Gastrocnemius medialis (tissue), 4 donors: ENCODE results near the gene LMO2. TPM values are rescaled to one million over a fixed set of nuclear protein-coding genes. Genes with fewer than 3 reads are reported as not detected.
A peak's percentile ranks its signal among the peaks of the same experiment; 100 is the strongest.

Experiments
- ATAC-seq, 2 donors: fragments of 150-250 bp; one replicate each; pipeline ENCODE4 v1.9.1; 2016
- DNase-seq, 2 donors: peaks; one replicate each; pipeline ENCODE4 v3.0.0-alpha.2; 2019
- H3K27ac ChIP-seq, 4 donors: fragments of 200-600 bp; sonication (generic); 1 replicate in 1 of 4; 2 replicates in 3 of 4; pipeline ENCODE4 v1.5.1; 2016 to 2018; ENCODE audit warnings: mild to moderate bottlenecking in 2 of 4, moderate library complexity in 1 of 4
- H3K27me3 ChIP-seq, 3 donors: fragments of 200-600 bp; sonication (generic) in 2 of 3; 1 replicate in 1 of 3; 2 replicates in 2 of 3; pipeline versions ENCODE4 v1.5.1 to v1.6.0; 2016 to 2019; ENCODE audit warnings: mild to moderate bottlenecking in 1 of 3, moderate library complexity in 1 of 3
- H3K36me3 ChIP-seq, 2 donors: fragments of 200-600 bp; sonication (generic) in 1 of 2; one replicate each; pipeline ENCODE4 v1.5.1; 2017 to 2018
- H3K4me1 ChIP-seq, 2 donors: fragments of 200-600 bp; sonication (generic) in 1 of 2; one replicate each; pipeline ENCODE4 v1.5.1; 2016 to 2017; ENCODE audit warnings: mild to moderate bottlenecking in 2 of 2
- H3K4me3 ChIP-seq, 4 donors: fragments of 200-600 bp; sonication (generic) in 3 of 4; 1 replicate in 1 of 4; 2 replicates in 3 of 4; pipeline ENCODE4 v1.5.1; 2016 to 2019; ENCODE audit warnings: mild to moderate bottlenecking in 2 of 4
- H3K9me3 ChIP-seq, 3 donors: fragments of 200-600 bp; sonication (generic) in 2 of 3; 1 replicate in 1 of 3; 2 replicates in 2 of 3; pipeline ENCODE4 v1.5.1; 2016 to 2019
- CTCF ChIP-seq, 5 experiments: fragments of 450-650 bp in 3 of 5; fragments of 200-600 bp in 2 of 5; sonication (generic) in 2 of 5; IDR thresholded peaks in 4 of 5; conservative IDR thresholded peaks in 1 of 5; 1 replicate in 4 of 5; 2 replicates in 1 of 5; pipeline ENCODE4 v1.5.1; 2016 to 2019; ENCODE audit warnings: antibody characterized with exemption in 5 of 5, mild to moderate bottlenecking in 3 of 5, moderate library complexity in 3 of 5
- POLR2A ChIP-seq, 2 donors: fragments of 450-650 bp; IDR thresholded peaks; one replicate each; pipeline ENCODE4 v1.6.1; 2017; ENCODE audit warnings: antibody characterized with exemption in 2 of 2, mild to moderate bottlenecking in 2 of 2, moderate library complexity in 2 of 2
- in situ Hi-C, 4 donors: fragments of 200-750 bp; cut with MboI; loops; one replicate each; pipeline versions ENCODE4 v1.15.0 to v1.8.0; 2017; ENCODE audit warnings: low sequenced_read_pairs in 4 of 4
- intact Hi-C: fragments of 100-400 bp; cut with DNase I; formaldehyde crosslinking; loops from one replicate; pipeline ENCODE4 v1.15.1; 2023; ENCODE audit warnings: low total_unique reads
- total RNA-seq, 4 donors: library from RNA; depleted of rRNA; stranded (reverse); fragments of >200 nt; gene quantifications; one replicate each; pipeline versions ENCODE4 v1.1.0 to v1.2.3, GENCODE V29; 2016

The LMO2 gene
- total RNA-seq, 4 donors from 2014 or later = 5.3 to 41.9 (median 19.2) TPM

DNA sequence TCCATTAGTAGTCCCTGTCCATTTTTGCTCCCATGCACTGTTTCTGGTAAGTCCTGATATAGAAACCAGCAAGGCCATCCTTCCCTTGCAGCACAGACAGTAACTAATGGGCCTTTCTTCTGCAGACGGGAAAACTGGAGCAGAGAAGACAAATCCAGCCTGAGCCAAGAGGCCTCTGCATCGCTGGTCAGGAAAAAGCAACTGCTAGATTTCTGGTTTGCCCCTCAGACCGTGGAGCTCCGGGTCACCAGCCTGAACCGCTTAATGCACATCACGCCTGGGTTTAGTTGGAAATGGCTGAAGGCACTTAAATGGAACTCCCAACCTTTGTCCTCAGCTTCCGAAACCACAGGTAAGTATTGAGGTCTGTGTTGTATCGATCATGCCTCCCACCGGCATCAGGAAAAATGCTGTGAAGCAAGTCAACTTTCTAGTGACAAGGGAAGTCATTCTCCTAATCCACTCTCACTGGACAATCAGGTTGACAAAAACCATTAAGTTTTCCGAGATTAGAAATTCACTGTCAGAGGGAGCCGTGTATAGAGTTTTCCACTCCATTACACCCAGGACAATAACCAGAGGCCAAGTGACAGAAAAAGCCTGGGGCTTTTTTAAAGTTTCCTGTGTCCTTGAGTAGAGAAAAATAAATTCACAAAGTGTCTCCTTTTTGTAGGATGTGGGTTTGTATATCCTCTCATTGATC, 14.8 kb upstream of the LMO2 start:
- in situ Hi-C loops (no loop called here), intact Hi-C loops (no loop called here)
- no peaks in the 10 kb centered on the region for H3K4me1 ChIP-seq
- no peaks in the 10 kb centered on the region for H3K27me3 ChIP-seq
- no peaks in the 10 kb centered on the region for H3K36me3 ChIP-seq
- H3K4me3 ChIP-seq = no peak overlapping the region
- H3K9me3 ChIP-seq = no peaks in the 10 kb centered on the region
- ATAC-seq (no peak), DNase-seq (no peak)
- H3K27ac ChIP-seq = no peak overlapping the region
- TF ChIP-seq POLR2A (IDR thresholded peaks at IDR 0.05) (no peak), CTCF (IDR thresholded peaks at IDR 0.05 in 4 of 5, conservative IDR thresholded peaks at IDR 0.05 in 1 of 5) (no peak)

- in situ Hi-C loops (no loop called here), intact Hi-C loops (no loop called here)
- TF ChIP-seq CTCF (IDR thresholded peaks at IDR 0.05 in 4 of 5, conservative IDR thresholded peaks at IDR 0.05 in 1 of 5) = no peak
- TF ChIP-seq POLR2A (IDR thresholded peaks at IDR 0.05) = no peak
- peaks cover 7 to 9% of the 10 kb centered on the region in 2 donors for H3K4me1 ChIP-seq
- H3K9me3 ChIP-seq = no peaks in the 10 kb centered on the region
- H3K27ac ChIP-seq = no peak overlapping the region
- H3K36me3 ChIP-seq = no peaks in the 10 kb centered on the region
- no peak overlapping the region for H3K4me3 ChIP-seq
- no peak for ATAC-seq
- DNase-seq = no peak
- H3K27me3 ChIP-seq = no peaks in the 10 kb centered on the region
These were observed 12.2 kb upstream of the LMO2 start for GRCh38 chr11:33904102-33904501.

GRCh38 chr11:33900159-33900840, 8.4 kb upstream of the LMO2 start:
- Histone ChIP-seq H3K36me3 (no peaks in the 10 kb centered on the region), H3K4me1 (peaks cover 11 to 19% of the 10 kb centered on the region in 2 donors), H3K27ac (peak overlapping the region in 1 of 4 donors; percentile 75), H3K9me3 (no peaks in the 10 kb centered on the region), H3K4me3 (no peak overlapping the region), H3K27me3 (no peaks in the 10 kb centered on the region)
- in situ Hi-C loops (no loop called here), intact Hi-C loops (no loop called here)
- TF ChIP-seq CTCF (IDR thresholded peaks at IDR 0.05 in 4 of 5, conservative IDR thresholded peaks at IDR 0.05 in 1 of 5) = no peak
- no peak for TF ChIP-seq POLR2A (IDR thresholded peaks at IDR 0.05)
- ATAC-seq (no peak), DNase-seq (no peak)

GRCh38 chr11:33899400-33900037, 7.6 kb upstream of the LMO2 start:
- Histone ChIP-seq H3K4me3 (no peak overlapping the region), H3K27ac (peak overlapping the region; percentile 25 to 75 (median 52)), H3K36me3 (no peaks in the 10 kb centered on the region), H3K4me1 (peaks cover 11 to 19% of the 10 kb centered on the region in 2 donors), H3K27me3 (no peaks in the 10 kb centered on the region), H3K9me3 (no peaks in the 10 kb centered on the region)
- in situ Hi-C loops = no loop called here
- intact Hi-C loops = loop anchor here (1.0 kb wide), 1 partner anchor 13 kb away; no protein-coding TSS in a partner anchor
- ATAC-seq (peak; percentile 94 to 98), DNase-seq (peak; percentile 74 to 88)
- TF ChIP-seq CTCF (IDR thresholded peaks at IDR 0.05 in 4 of 5, conservative IDR thresholded peaks at IDR 0.05 in 1 of 5) (no peak), POLR2A (IDR thresholded peaks at IDR 0.05) (no peak)
